Lower lobe of right lung (tissue), 2 donors: ENCODE measurements around the gene TBC1D14. TPM values are rescaled to one million over a fixed set of nuclear protein-coding genes. Genes with fewer than 3 reads are reported as not detected.

Experiments
- ATAC-seq, 2 donors: fragments of 200-7000 bp; cut with Tn5 transposase; one replicate each; pipeline ENCODE4 v1.9.1; 2020 to 2022; ENCODE audit warnings: mild to moderate bottlenecking in 2 of 2, moderate library complexity in 2 of 2
- DNase-seq: peaks from one replicate; pipeline ENCODE4 v3.0.0-alpha.2; 2020
- H3K27ac ChIP-seq: fragments of 200-600 bp; one replicate; pipeline ENCODE4 v1.8.0; 2022
- H3K27me3 ChIP-seq: fragments of 200-600 bp; one replicate; pipeline ENCODE4 v1.8.0; 2022; ENCODE audit warnings: low read depth
- H3K36me3 ChIP-seq: fragments of 200-600 bp; one replicate; pipeline ENCODE4 v1.8.0; 2022; ENCODE audit warnings: mild to moderate bottlenecking
- H3K4me1 ChIP-seq: fragments of 200-600 bp; one replicate; pipeline ENCODE4 v1.8.0; 2022
- H3K4me3 ChIP-seq: fragments of 200-600 bp; one replicate; pipeline ENCODE4 v1.8.0; 2022; ENCODE audit warnings: mild to moderate bottlenecking
- H3K9me3 ChIP-seq: fragments of 200-600 bp; one replicate; pipeline ENCODE4 v1.8.0; 2022
- intact Hi-C: fragments of 100-400 bp; cut with DNase I; formaldehyde crosslinking; loops from one replicate; pipeline ENCODE4 v1.11.0; 2022
- total RNA-seq: library from RNA; stranded (reverse); fragmentation: NEBNext Ultra II Directional; extraction: Animal tissue kit (Norgen Biotek cat#: 25700); gene quantifications from one replicate; pipeline ENCODE4 v1.2.1, GENCODE V29; 2021
- TF ChIP-seq, protein P1 (sequence below): fragments of 200-600 bp; IDR thresholded peaks from one replicate; pipeline ENCODE4 v1.8.0; 2022; ENCODE audit warnings: antibody characterized with exemption, mild to moderate bottlenecking
- donor health status: DM: no; HTN: yes; CAD: no; lungs with severe emphysema.

TBC1D14 gene
- total RNA-seq, 1 donor from 2014 or later, result 60.7 TPM

DNA sequence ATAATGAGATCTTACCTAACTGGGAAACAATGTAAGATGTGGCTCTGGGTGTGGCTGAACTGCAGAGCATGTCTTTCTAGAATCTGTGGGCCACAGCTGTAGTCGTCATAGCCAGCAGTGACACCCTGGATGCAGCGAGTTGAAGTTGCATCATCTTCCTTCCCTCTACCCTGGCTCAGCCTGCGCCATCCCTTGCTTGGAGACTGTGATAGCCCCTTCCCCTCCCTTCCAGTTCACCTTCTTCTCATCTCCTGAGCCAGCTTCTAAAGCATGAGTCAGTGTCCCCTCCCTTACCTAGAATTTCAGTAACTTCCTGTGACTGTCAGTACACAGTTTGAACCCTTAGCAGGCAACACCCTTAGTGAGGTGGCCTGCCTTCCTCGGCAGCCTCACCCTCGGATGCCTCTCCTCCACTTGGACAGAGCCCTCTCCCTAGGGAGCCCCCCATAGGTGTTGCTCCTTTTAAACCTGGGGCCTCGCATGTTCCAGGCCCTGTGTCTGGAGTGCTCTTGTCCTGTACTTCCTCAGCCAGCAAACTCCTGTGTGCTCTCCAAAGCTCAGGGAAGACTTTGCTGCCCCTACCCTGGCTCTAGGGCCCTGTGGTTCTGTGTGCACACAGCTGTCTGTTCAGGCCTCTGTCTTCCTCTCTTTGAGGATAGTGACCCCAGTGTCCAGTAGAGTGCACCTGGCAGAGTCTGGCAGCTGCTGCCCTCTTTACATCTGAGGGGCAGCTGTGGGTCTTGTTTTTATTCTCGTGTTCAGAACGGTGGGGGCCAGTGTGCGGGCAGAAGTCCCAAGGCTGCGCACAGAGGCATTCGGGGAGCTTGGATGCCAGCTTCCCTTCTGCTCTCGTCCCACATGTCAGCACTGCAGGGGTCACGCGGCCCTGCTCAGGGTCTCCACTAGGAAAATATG is 89.8 kb downstream of the TBC1D14 start:
- ATAC-seq (peak in 1 of 2 donors; percentile 49), DNase-seq (no peak)
- Histone ChIP-seq H3K27me3 (no peaks in the 10 kb centered on the region), H3K4me1 (no peaks in the 10 kb centered on the region), H3K9me3 (no peaks in the 10 kb centered on the region), H3K4me3 (no peak overlapping the region), H3K27ac (no peak overlapping the region), H3K36me3 (peaks cover 99% of the 10 kb centered on the region)
- intact Hi-C loops, result no loop called here
- TF ChIP-seq, protein P1, sequence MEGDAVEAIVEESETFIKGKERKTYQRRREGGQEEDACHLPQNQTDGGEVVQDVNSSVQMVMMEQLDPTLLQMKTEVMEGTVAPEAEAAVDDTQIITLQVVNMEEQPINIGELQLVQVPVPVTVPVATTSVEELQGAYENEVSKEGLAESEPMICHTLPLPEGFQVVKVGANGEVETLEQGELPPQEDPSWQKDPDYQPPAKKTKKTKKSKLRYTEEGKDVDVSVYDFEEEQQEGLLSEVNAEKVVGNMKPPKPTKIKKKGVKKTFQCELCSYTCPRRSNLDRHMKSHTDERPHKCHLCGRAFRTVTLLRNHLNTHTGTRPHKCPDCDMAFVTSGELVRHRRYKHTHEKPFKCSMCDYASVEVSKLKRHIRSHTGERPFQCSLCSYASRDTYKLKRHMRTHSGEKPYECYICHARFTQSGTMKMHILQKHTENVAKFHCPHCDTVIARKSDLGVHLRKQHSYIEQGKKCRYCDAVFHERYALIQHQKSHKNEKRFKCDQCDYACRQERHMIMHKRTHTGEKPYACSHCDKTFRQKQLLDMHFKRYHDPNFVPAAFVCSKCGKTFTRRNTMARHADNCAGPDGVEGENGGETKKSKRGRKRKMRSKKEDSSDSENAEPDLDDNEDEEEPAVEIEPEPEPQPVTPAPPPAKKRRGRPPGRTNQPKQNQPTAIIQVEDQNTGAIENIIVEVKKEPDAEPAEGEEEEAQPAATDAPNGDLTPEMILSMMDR, result no peak

GRCh38 chr4:7000421-7001176 is 91.0 kb downstream of the TBC1D14 start:
- Histone ChIP-seq H3K9me3 (no peaks in the 10 kb centered on the region), H3K27me3 (no peaks in the 10 kb centered on the region), H3K4me1 (no peaks in the 10 kb centered on the region), H3K4me3 (no peak overlapping the region), H3K36me3 (peaks cover 99% of the 10 kb centered on the region), H3K27ac (no peak overlapping the region)
- intact Hi-C loops, result no loop called here
- no peak for ATAC-seq
- no peak for DNase-seq
- TF ChIP-seq, protein P1, result no peak

GRCh38 chr4:7001271-7001670 is 91.6 kb downstream of the TBC1D14 start:
- TF ChIP-seq, protein P1, result no peak
- Histone ChIP-seq H3K27me3 (no peaks in the 10 kb centered on the region), H3K36me3 (peaks cover 98% of the 10 kb centered on the region), H3K9me3 (no peaks in the 10 kb centered on the region), H3K4me1 (no peaks in the 10 kb centered on the region), H3K27ac (no peak overlapping the region), H3K4me3 (no peak overlapping the region)
- intact Hi-C loops, result no loop called here
- ATAC-seq (peak in 1 of 2 donors; percentile 7), DNase-seq (no peak)

- ATAC-seq (no peak), DNase-seq (no peak)
- H3K27me3 ChIP-seq, result no peaks in the 10 kb centered on the region
- peaks cover 96% of the 10 kb centered on the region for H3K36me3 ChIP-seq
- H3K27ac ChIP-seq, result no peak overlapping the region
- TF ChIP-seq, protein P1, result no peak
- no peaks in the 10 kb centered on the region for H3K9me3 ChIP-seq
- intact Hi-C loops, result no loop called here
- H3K4me1 ChIP-seq, result no peaks in the 10 kb centered on the region
- no peak overlapping the region for H3K4me3 ChIP-seq
Observed at GRCh38 chr4:7002336-7002735, 92.7 kb downstream of the TBC1D14 start.

DNA sequence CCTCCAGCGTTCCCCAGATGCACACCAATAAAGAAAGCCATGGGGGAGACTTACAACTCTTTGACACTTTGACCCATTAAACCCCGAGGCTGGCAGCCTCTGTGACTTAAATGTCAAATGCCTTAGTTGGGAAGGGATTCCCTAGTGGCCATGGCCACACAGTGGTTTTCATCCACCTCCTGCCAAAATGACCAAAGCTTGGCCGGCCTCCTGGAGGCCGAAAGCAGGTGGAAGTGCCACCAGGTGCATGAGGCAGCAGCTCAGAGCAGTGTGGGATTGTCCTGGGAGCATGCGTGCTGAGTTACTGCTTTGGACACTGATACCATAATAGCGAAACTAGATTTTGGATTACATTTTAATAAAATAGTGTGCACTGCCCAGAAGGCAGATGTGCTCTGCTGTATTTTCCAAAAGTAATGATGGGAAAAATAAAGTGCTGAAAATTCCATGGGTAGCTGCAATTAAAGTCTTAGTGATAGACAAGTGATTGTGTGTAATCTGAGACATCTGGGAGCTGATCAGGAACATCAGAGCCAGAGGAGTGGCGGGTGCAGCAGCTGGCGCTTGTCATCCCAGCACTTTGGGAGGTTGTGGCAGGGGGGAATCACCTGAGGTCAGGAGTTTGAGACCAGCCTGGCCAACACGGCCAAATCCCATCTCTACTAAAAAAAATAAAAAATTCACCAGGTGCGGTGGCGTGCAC is 93.7 kb downstream of the TBC1D14 start:
- no peak for ATAC-seq
- TF ChIP-seq, protein P1, result no peak
- H3K36me3 ChIP-seq, result peaks cover 97% of the 10 kb centered on the region
- H3K9me3 ChIP-seq, result no peaks in the 10 kb centered on the region
- no peaks in the 10 kb centered on the region for H3K4me1 ChIP-seq
- no peak for DNase-seq
- no peak overlapping the region for H3K4me3 ChIP-seq
- intact Hi-C loops, result no loop called here
- no peaks in the 10 kb centered on the region for H3K27me3 ChIP-seq
- no peak overlapping the region for H3K27ac ChIP-seq
